ENCODE measurements around the gene FHL2.

Gene FHL2

DNA sequence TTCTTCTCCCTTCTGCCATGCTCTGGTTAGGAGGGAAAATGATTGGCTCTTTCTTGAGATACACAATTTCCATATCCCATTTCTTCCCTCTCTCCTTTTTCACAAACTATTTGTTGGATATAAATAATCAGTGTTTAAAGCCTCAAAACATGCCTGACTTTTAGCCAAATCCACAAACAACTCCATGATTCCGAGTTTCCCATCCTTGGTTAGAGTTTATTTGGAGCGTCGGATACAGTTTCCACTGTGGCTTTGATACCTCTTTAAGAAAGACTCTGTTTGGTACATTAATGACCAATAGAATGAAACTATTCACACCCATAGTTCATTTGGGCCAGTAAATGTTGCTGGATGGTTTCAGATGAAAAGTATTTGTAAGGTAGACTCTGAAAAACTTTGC, 5.9 kb upstream of the FHL2 start:
- no peak for DNase-seq (ENCODE audit: low read depth)
- H3K4me3 ChIP-seq (ENCODE audit: low read length), result no peak overlapping the region
- TF ChIP-seq CTCF (conservative IDR thresholded peaks at IDR 0.05; ENCODE audit: low read depth, low read length), result no peak

DNA sequence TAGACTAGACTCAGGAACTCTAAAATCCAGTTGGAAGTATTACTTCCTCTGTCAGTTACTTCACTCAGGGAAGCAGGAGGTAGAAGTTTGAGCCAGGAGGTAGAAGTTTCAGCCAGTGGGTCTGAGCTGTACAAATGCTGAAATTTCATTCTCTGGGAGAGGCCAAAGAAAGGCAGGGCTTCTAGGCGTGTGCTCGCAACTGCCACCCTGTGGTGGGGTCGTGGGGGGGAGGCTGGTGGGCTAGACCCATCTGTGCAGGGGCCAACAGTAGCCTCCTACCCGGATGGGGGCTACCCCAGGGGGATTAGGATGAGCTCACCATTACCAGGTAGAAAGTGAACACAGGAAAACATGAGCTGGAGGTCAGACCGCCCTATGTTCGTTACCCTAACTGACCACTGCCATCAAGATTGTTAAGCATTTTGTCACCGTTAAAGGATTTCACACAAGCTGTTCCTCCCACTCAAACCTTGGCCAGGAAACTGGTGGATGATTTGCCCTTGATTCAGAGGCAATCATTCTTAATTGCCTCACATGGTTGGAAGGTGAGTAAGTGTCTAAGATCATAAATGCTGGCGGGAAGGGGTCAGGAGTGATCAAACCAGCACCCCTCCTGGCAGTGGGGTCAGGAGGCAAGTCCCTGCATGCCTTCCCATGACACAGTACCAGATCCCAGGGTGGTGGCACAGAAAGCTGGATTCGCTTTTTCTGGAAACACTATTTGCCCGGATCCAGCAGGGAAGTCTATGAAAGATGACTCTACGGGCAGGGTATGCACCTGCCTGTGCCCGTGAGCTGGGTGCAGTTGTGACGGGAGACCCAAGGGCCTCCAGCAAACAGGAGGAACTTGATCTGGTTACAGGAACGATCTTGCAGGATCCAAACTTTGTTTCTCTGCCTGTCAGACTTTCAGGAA, 5.2 kb upstream of the FHL2 start:
- DNase-seq (ENCODE audit: low read depth), result peak; percentile 78
- peak; percentile 66 for TF ChIP-seq CTCF (conservative IDR thresholded peaks at IDR 0.05; ENCODE audit: low read depth, low read length)
- no peak overlapping the region for H3K4me3 ChIP-seq (ENCODE audit: low read length)

- no peak overlapping the region for H3K4me3 ChIP-seq (ENCODE audit: low read length)
- DNase-seq (ENCODE audit: low read depth), result no peak
- TF ChIP-seq CTCF (conservative IDR thresholded peaks at IDR 0.05; ENCODE audit: low read depth, low read length), result no peak
Measured at GRCh38 chr2:105403241-105403782, 4.5 kb upstream of the FHL2 start.

DNA sequence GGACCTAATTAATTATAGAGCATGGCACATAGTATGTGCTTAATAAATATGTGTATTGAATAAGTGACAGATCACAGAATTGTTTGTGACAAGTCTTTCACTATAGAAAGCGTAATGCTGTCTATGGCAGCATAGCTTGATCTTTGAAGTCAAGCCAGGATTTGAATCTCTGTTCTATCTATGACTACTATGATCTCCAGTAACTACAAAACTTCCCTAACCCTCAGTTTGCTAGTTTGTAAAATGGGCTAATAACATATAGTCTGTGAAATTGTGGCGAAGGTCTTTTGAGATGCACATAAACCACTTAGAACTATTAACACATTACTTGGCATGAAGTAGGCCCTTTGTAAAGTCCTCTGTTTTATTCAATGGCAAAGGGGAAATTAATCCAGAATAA, 4.0 kb upstream of the FHL2 start:
- no peak for DNase-seq (ENCODE audit: low read depth)
- TF ChIP-seq CTCF (conservative IDR thresholded peaks at IDR 0.05; ENCODE audit: low read depth, low read length), result no peak
- H3K4me3 ChIP-seq (ENCODE audit: low read length), result no peak overlapping the region

- TF ChIP-seq CTCF (conservative IDR thresholded peaks at IDR 0.05; ENCODE audit: low read depth, low read length), result no peak
- DNase-seq (ENCODE audit: low read depth), result no peak
- no peak overlapping the region for H3K4me3 ChIP-seq (ENCODE audit: low read length)
Measured at GRCh38 chr2:105401867-105402266, 3.0 kb upstream of the FHL2 start.

DNA sequence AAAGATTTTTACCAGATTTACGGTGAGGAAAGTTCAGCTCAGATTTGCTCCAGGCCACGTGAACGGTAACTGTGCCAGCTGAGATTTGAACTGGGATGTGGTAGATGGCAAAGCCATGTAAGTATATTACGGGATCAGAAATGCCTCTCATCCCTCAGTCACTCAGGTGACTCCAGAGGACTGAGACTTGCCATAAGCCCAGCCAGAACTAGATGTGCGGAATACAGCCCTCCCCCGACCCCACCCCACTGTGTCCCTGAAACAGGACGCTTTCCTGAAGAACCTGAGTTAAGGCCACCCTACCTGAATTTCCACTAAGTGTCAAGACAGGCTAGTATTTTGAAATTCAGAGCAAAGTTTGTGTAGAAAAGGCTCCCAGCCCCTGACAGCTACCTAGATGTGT, 1.3 kb upstream of the FHL2 start:
- no peak for TF ChIP-seq CTCF (conservative IDR thresholded peaks at IDR 0.05; ENCODE audit: low read depth, low read length)
- H3K4me3 ChIP-seq (ENCODE audit: low read length), result no peak overlapping the region
- DNase-seq (ENCODE audit: low read depth), result no peak

Measured in retinal pigment epithelial cell (primary cell).